ENCODE measurements around the gene PLSCR5.

DNA sequence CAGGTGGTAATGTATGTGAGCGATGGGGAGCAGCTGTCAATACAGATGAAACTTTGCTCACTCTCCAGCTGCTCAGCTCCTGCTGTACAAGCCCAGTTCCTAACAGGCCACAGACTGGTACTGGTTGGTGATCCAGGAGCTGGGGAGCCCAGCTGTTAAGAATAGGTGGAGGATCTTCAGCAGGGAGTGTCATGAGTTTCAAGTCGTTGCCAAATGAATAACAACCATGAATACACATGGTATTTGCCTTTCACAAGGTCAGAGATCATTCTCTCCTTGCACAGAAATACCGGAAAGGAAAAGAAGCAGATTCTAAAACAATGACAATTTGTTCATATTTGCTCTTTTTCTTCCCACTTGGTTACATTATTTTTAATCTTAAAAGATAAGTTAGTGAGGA is 65.8 kb downstream of the PLSCR5 start:
- TF ChIP-seq, protein P1, sequence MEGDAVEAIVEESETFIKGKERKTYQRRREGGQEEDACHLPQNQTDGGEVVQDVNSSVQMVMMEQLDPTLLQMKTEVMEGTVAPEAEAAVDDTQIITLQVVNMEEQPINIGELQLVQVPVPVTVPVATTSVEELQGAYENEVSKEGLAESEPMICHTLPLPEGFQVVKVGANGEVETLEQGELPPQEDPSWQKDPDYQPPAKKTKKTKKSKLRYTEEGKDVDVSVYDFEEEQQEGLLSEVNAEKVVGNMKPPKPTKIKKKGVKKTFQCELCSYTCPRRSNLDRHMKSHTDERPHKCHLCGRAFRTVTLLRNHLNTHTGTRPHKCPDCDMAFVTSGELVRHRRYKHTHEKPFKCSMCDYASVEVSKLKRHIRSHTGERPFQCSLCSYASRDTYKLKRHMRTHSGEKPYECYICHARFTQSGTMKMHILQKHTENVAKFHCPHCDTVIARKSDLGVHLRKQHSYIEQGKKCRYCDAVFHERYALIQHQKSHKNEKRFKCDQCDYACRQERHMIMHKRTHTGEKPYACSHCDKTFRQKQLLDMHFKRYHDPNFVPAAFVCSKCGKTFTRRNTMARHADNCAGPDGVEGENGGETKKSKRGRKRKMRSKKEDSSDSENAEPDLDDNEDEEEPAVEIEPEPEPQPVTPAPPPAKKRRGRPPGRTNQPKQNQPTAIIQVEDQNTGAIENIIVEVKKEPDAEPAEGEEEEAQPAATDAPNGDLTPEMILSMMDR (optimal IDR thresholded peaks at IDR 0.05 in 1 of 3, IDR thresholded peaks at IDR 0.05 in 1 of 3, conservative IDR thresholded peaks at IDR 0.05 in 1 of 3; ENCODE audit: extremely low read depth in 1 of 3, insufficient read depth in 2 of 3, low read length in 3 of 3) = no peak
- TF ChIP-seq EZH2 (IDR thresholded peaks at IDR 0.05; ENCODE audit: low read length) = no peak

Data from keratinocyte (primary cell).